T-helper 22 cell (primary cell): ENCODE data around the gene ITGAD.

Experiments used
- DNase-seq: peaks from one replicate; pipeline ENCODE4 v3.0.0-alpha.2; 2020; ENCODE audit warnings: low read depth

The ITGAD gene

DNA sequence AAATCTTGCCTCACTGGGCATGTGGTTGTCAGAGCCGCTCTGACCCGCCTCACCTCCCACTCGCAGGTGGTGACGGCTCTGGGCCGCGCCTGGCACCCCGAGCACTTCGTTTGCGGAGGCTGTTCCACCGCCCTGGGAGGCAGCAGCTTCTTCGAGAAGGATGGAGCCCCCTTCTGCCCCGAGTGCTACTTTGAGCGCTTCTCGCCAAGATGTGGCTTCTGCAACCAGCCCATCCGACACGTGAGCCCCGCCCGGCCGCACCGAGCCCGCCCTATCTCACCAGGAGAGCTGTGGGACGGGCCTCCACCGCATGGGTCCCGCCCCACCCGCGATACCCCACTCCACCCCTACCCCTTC, 82.8 kb downstream of the ITGAD start:
- no peak for DNase-seq
